ENCODE results near the gene BAK1. TPM values are rescaled to one million over a fixed set of nuclear protein-coding genes. Genes with fewer than 3 reads are reported as not detected.

BAK1 gene
- total RNA-seq, 1 experiment from 2014 or later, result 18.9 TPM

GRCh38 chr6:33568826-33569570 is 11.1 kb downstream of the BAK1 start:
- H3K27me3 ChIP-seq (ENCODE audit: insufficient read depth, low read length), result no peaks in the 10 kb centered on the region
- ATAC-seq (no peak), DNase-seq (ENCODE audit: low read depth, low spot score) (no peak)
- POLR2A ChIA-PET, result no interaction called here
- no peak overlapping the region for H3K4me2 ChIP-seq (ENCODE audit: low read length)
- TF ChIP-seq ZFX (IDR thresholded peaks at IDR 0.05) (no peak), EZH2phosphoT487 (IDR thresholded peaks at IDR 0.05; ENCODE audit: borderline replicate concordance) (no peak), YY1 (IDR thresholded peaks at IDR 0.05; ENCODE audit: extremely low read depth, insufficient replicate concordance, low read depth, low read length) (no peak), EGR1 (IDR thresholded peaks at IDR 0.05; ENCODE audit: low read depth) (no peak), POLR2A (IDR thresholded peaks at IDR 0.05; ENCODE audit: borderline replicate concordance, extremely low read depth, insufficient read depth, insufficient read length) (no peak), POLR2AphosphoS5 (IDR thresholded peaks at IDR 0.05; ENCODE audit: low read depth, low read length) (no peak)
- RAD21 ChIA-PET (ENCODE audit: low non-redundant PET in 1 of 2, low total read pairs in 2 of 2, uncharacterized antibody in 2 of 2, unreplicated experiment in 2 of 2), result no interaction called here
- no TSS peak for BruUV-seq (replicated peaks)
- no peaks in the 10 kb centered on the region for H3K9me3 ChIP-seq (ENCODE audit: control insufficient read depth in 1 of 2, insufficient read depth in 1 of 2, low read depth in 1 of 2, low read length in 2 of 2)
- no peak overlapping the region for H2AFZ ChIP-seq (ENCODE audit: low read depth, low read length, poor library complexity, severe bottlenecking)
- CTCF ChIA-PET, result interaction anchor here (0.6 to 1.5 kb wide), 2 partner anchors 11 to 205 kb away, joined by 3 read pairs; partner anchors contain the start of gene BAK1
- peaks cover under 1 to 2% of the 10 kb centered on the region in 2 experiments; a peak in 3 of 4 replicates for H3K36me3 ChIP-seq (ENCODE audit: control insufficient read depth in 1 of 2, insufficient read depth in 2 of 2, low read length in 2 of 2)
- no peak overlapping the region for H3K27ac ChIP-seq (ENCODE audit: low read depth, low read length)
- no peak overlapping the region for H3K9ac ChIP-seq (ENCODE audit: low read length)
- H3K4me1 ChIP-seq (ENCODE audit: control insufficient read depth in 1 of 2, insufficient read depth in 2 of 2, low read length in 2 of 2), result peaks cover 5 to 23% of the 10 kb centered on the region in 2 experiments; a peak in 3 of 4 replicates
- no peaks in the 10 kb centered on the region for H3K9me2 ChIP-seq (ENCODE audit: insufficient read depth)
- intact Hi-C loops (cut with micrococcal nuclease), result no loop called here
- no peaks in the 10 kb centered on the region for H3K79me2 ChIP-seq (ENCODE audit: insufficient read depth, low read length)
- no peaks in the 10 kb centered on the region for H4K20me1 ChIP-seq (ENCODE audit: insufficient read depth)
- H3K4me3 ChIP-seq (replicated peaks in 1 of 2; ENCODE audit: low read depth in 1 of 2, low read length in 2 of 2), result no peak overlapping the region

DNA sequence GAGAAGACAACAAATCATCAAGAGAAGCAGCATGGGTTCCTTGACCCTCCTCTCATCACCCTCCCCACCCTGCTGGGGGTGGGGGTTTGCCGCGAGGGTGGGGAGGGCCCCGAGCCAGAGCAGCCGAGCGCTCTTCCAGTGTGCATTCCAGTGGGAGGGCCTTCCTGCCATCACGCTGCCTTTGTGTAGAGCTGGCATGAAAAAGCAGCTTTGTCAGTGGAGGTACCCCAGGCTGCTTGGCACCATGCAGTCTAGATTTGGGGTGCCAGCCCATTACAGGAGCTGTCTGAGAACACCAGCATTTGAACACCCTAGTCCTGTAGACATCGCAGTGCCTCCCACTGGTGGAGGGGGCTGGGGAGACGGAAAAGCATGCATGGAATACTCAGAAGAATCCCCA is 12.2 kb downstream of the BAK1 start:
- ATAC-seq (no peak), DNase-seq (ENCODE audit: low read depth, low spot score) (no peak)
- Histone ChIP-seq H3K27ac (ENCODE audit: low read depth, low read length) (no peak overlapping the region), H3K79me2 (ENCODE audit: insufficient read depth, low read length) (no peaks in the 10 kb centered on the region), H3K4me3 (replicated peaks in 1 of 2; ENCODE audit: low read depth in 1 of 2, low read length in 2 of 2) (no peak overlapping the region), H3K4me1 (ENCODE audit: control insufficient read depth in 1 of 2, insufficient read depth in 2 of 2, low read length in 2 of 2) (peaks cover 5 to 23% of the 10 kb centered on the region in 2 experiments; a peak in 3 of 4 replicates), H3K9me2 (ENCODE audit: insufficient read depth) (no peaks in the 10 kb centered on the region), H3K9me3 (ENCODE audit: control insufficient read depth in 1 of 2, insufficient read depth in 1 of 2, low read depth in 1 of 2, low read length in 2 of 2) (no peaks in the 10 kb centered on the region), H4K20me1 (ENCODE audit: insufficient read depth) (no peaks in the 10 kb centered on the region), H3K4me2 (ENCODE audit: low read length) (no peak overlapping the region), H2AFZ (ENCODE audit: low read depth, low read length, poor library complexity, severe bottlenecking) (no peak overlapping the region), H3K27me3 (ENCODE audit: insufficient read depth, low read length) (no peaks in the 10 kb centered on the region), H3K9ac (ENCODE audit: low read length) (no peak overlapping the region), H3K36me3 (ENCODE audit: control insufficient read depth in 1 of 2, insufficient read depth in 2 of 2, low read length in 2 of 2) (no peaks in the 10 kb centered on the region; a peak in 1 of 4 replicates)
- POLR2A ChIA-PET, result no interaction called here
- intact Hi-C loops (cut with micrococcal nuclease), result no loop called here
- TF ChIP-seq ZNF274 (IDR thresholded peaks at IDR 0.05; ENCODE audit: low read depth, low read length) (no peak), SP1 (IDR thresholded peaks at IDR 0.05; ENCODE audit: low read depth) (no peak), TCF7L2 (IDR thresholded peaks at IDR 0.05; ENCODE audit: borderline replicate concordance, extremely low read depth, insufficient read depth, insufficient read length) (no peak), EGR1 (IDR thresholded peaks at IDR 0.05; ENCODE audit: low read depth) (no peak), EZH2 (IDR thresholded peaks at IDR 0.05) (no peak), SIN3A (IDR thresholded peaks at IDR 0.05; ENCODE audit: low read depth) (no peak), RAD21 (IDR thresholded peaks at IDR 0.05; ENCODE audit: low read depth) (no peak), POLR2AphosphoS5 (IDR thresholded peaks at IDR 0.05; ENCODE audit: low read depth, low read length) (no peak), EZH2phosphoT487 (IDR thresholded peaks at IDR 0.05; ENCODE audit: borderline replicate concordance) (no peak)
- TF ChIP-seq, protein P1, sequence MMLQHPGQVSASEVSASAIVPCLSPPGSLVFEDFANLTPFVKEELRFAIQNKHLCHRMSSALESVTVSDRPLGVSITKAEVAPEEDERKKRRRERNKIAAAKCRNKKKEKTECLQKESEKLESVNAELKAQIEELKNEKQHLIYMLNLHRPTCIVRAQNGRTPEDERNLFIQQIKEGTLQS (IDR thresholded peaks at IDR 0.05), result no peak
- TF ChIP-seq, protein P2, sequence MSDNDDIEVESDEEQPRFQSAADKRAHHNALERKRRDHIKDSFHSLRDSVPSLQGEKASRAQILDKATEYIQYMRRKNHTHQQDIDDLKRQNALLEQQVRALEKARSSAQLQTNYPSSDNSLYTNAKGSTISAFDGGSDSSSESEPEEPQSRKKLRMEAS (IDR thresholded peaks at IDR 0.05), result no peak
- CTCF ChIA-PET, result interaction anchor here (1.5 kb wide), 1 partner anchor 12 kb away, joined by 3 read pairs; the partner anchor contains the start of gene BAK1
- RAD21 ChIA-PET (ENCODE audit: low non-redundant PET in 1 of 2, low total read pairs in 2 of 2, uncharacterized antibody in 2 of 2, unreplicated experiment in 2 of 2), result no interaction called here
- no TSS peak for BruUV-seq (replicated peaks)

Measured in HCT116 (cell line).